SK-N-SH treated with all-trans-retinoic acid at 6 μM for 48 hours (cell line): ENCODE results near the gene DLGAP5.

Experiments
- ATAC-seq: fragments of 200-7000 bp; cut with Tn5 transposase; 3 replicates; pipeline ENCODE4 v1.9.1; 2020; ENCODE audit warnings: mild to moderate bottlenecking, moderate library complexity
- ARNTL ChIP-seq: fragments of 450-650 bp; formaldehyde crosslinking; IDR thresholded peaks from 2 replicates; pipeline ENCODE4 v1.5.0; 2020; ENCODE audit warnings: low read depth, mild to moderate bottlenecking, moderate library complexity, borderline replicate concordance
- BACH2 ChIP-seq: fragments of 250-450 bp; sonication (Bioruptor Pico); IDR thresholded peaks from 2 replicates; pipeline ENCODE4 v1.9.0; 2021; ENCODE audit warnings: mild to moderate bottlenecking, borderline replicate concordance
- CREB5 ChIP-seq: fragments of 250-450 bp; sonication (Bioruptor Pico); IDR thresholded peaks from 2 replicates; pipeline ENCODE4 v1.5.1; 2020; ENCODE audit warnings: low read depth, mild to moderate bottlenecking, moderate library complexity
- CSDC2 ChIP-seq: fragments of 250-450 bp; sonication (Bioruptor Pico); IDR thresholded peaks from 2 replicates; pipeline ENCODE4 v1.5.0; 2020; ENCODE audit warnings: mild to moderate bottlenecking, moderate library complexity
- CSRNP3 ChIP-seq: fragments of 250-450 bp; sonication (Bioruptor Pico); IDR thresholded peaks from 2 replicates; pipeline ENCODE4 v1.5.1; 2021; ENCODE audit warnings: mild to moderate bottlenecking, moderate library complexity
- ESRRG ChIP-seq: fragments of 250-450 bp; sonication (Bioruptor Pico); IDR thresholded peaks from 2 replicates; pipeline ENCODE4 v1.6.1; 2021; ENCODE audit warnings: mild to moderate bottlenecking
- ISL1 ChIP-seq: fragments of 250-450 bp; sonication (Bioruptor Pico); IDR thresholded peaks from 2 replicates; pipeline ENCODE4 v2.1.2; 2022; ENCODE audit warnings: mild to moderate bottlenecking, moderate library complexity
- OSR1 ChIP-seq: fragments of 250-450 bp; sonication (Bioruptor Pico); IDR thresholded peaks from 2 replicates; pipeline ENCODE4 v1.8.0; 2022; ENCODE audit warnings: moderate library complexity, mild to moderate bottlenecking, inconsistent platforms
- PATZ1 ChIP-seq: fragments of 250-450 bp; sonication (Bioruptor Pico); IDR thresholded peaks from 2 replicates; pipeline ENCODE4 v1.8.0; 2020; ENCODE audit warnings: mild to moderate bottlenecking, moderate library complexity, borderline replicate concordance
- POU6F1 ChIP-seq: fragments of 250-450 bp; sonication (Bioruptor Pico); IDR thresholded peaks from 2 replicates; pipeline ENCODE4 v1.8.0; 2021; ENCODE audit warnings: low read depth, mild to moderate bottlenecking, moderate library complexity, borderline replicate concordance
- PPARA ChIP-seq: fragments of 250-450 bp; sonication (Bioruptor Pico); IDR thresholded peaks from 2 replicates; pipeline ENCODE4 v1.5.0; 2020; ENCODE audit warnings: mild to moderate bottlenecking, borderline replicate concordance
- SNAI2 ChIP-seq: fragments of 250-450 bp; sonication (Bioruptor Pico); IDR thresholded peaks from 2 replicates; pipeline ENCODE4 v1.5.0; 2020; ENCODE audit warnings: mild to moderate bottlenecking, moderate library complexity
- TCF4 ChIP-seq: fragments of 250-450 bp; sonication (Bioruptor Pico); IDR thresholded peaks from 2 replicates; pipeline ENCODE4 v1.8.0; 2021; ENCODE audit warnings: mild to moderate bottlenecking, moderate library complexity, borderline replicate concordance
- TOX ChIP-seq: fragments of 250-450 bp; sonication (Bioruptor Pico); IDR thresholded peaks from 2 replicates; pipeline ENCODE4 v1.8.0; 2021; ENCODE audit warnings: mild to moderate bottlenecking, moderate library complexity, borderline replicate concordance
- TSHZ2 ChIP-seq: fragments of 250-450 bp; sonication (Bioruptor Pico); IDR thresholded peaks from 2 replicates; pipeline ENCODE4 v1.5.0; 2020; ENCODE audit warnings: mild to moderate bottlenecking, moderate library complexity
- ZC3H10 ChIP-seq: fragments of 250-450 bp; sonication (Bioruptor Pico); IDR thresholded peaks from 2 replicates; pipeline ENCODE4 v1.5.1; 2021; ENCODE audit warnings: mild to moderate bottlenecking, moderate library complexity
- ZFP3 ChIP-seq: fragments of 250-450 bp; sonication (Bioruptor Pico); IDR thresholded peaks from 2 replicates; pipeline ENCODE4 v1.5.0; 2020; ENCODE audit warnings: mild to moderate bottlenecking, moderate library complexity
- ZNF565 ChIP-seq: fragments of 450-650 bp; formaldehyde crosslinking; conservative IDR thresholded peaks from 2 replicates; pipeline ENCODE4 v1.5.0; 2020; ENCODE audit warnings: low read depth, mild to moderate bottlenecking, moderate library complexity
- ZNF70 ChIP-seq: fragments of 450-650 bp; formaldehyde crosslinking; IDR thresholded peaks from 2 replicates; pipeline ENCODE4 v1.5.0; 2020; ENCODE audit warnings: mild to moderate bottlenecking, moderate library complexity

Gene DLGAP5

GRCh38 chr14:55238019-55238680, 46.8 kb upstream of the DLGAP5 start:
- TF ChIP-seq ZNF70 (CRISPR knock-in tag) (no peak), CREB5 (no peak), OSR1 (CRISPR knock-in tag) (no peak), CSRNP3 (CRISPR knock-in tag) (no peak), ISL1 (CRISPR knock-in tag) (no peak), ARNTL (CRISPR knock-in tag) (no peak), ZC3H10 (CRISPR knock-in tag) (no peak), PATZ1 (CRISPR knock-in tag) (no peak), TCF4 (CRISPR knock-in tag) (no peak), CSDC2 (CRISPR knock-in tag) (no peak), SNAI2 (CRISPR knock-in tag) (no peak), TSHZ2 (CRISPR knock-in tag) (no peak), PPARA (CRISPR knock-in tag) (no peak), BACH2 (CRISPR knock-in tag) (no peak), ZFP3 (no peak), TOX (CRISPR knock-in tag) (no peak), ESRRG (no peak), POU6F1 (no peak)
- no peak for ATAC-seq

- TF ChIP-seq ZFP3 (no peak), ZC3H10 (CRISPR knock-in tag) (no peak), SNAI2 (CRISPR knock-in tag) (no peak), CSRNP3 (CRISPR knock-in tag) (no peak), CREB5 (no peak), TCF4 (CRISPR knock-in tag) (no peak), ARNTL (CRISPR knock-in tag) (no peak), ZNF565 (CRISPR knock-in tag) (no peak), ZNF70 (CRISPR knock-in tag) (no peak)
- TF ChIP-seq, all 23 proteins: peak for 0
- ATAC-seq = no peak
These were observed 42.2 kb upstream of the DLGAP5 start for GRCh38 chr14:55233591-55233990.
